LHCN-M2 (cell line): ENCODE measurements around the gene EGFL8. TPM values are rescaled to one million over a fixed set of nuclear protein-coding genes. Genes with fewer than 3 reads are reported as not detected.

Experiments used
- DNase-seq: peaks from one replicate; pipeline ENCODE4 v3.0.0-alpha.2; 2012; ENCODE audit warnings: low read depth
- total RNA-seq: library from RNA; depleted of rRNA; stranded (reverse); fragments of >200 nt; gene quantifications from 2 replicates; pipeline ENCODE4 v1.2.3, GENCODE V29; 2014

Gene EGFL8
- total RNA-seq, 1 experiment from 2014 or later = 2.4 TPM

- no peak for DNase-seq
These were observed 17.7 kb upstream of the EGFL8 start for GRCh38 chr6:32146687-32147086.

GRCh38 chr6:32147401-32148132, 16.8 kb upstream of the EGFL8 start:
- no peak for DNase-seq

- no peak for DNase-seq
These were observed 15.9 kb upstream of the EGFL8 start for GRCh38 chr6:32148289-32149091.

DNA sequence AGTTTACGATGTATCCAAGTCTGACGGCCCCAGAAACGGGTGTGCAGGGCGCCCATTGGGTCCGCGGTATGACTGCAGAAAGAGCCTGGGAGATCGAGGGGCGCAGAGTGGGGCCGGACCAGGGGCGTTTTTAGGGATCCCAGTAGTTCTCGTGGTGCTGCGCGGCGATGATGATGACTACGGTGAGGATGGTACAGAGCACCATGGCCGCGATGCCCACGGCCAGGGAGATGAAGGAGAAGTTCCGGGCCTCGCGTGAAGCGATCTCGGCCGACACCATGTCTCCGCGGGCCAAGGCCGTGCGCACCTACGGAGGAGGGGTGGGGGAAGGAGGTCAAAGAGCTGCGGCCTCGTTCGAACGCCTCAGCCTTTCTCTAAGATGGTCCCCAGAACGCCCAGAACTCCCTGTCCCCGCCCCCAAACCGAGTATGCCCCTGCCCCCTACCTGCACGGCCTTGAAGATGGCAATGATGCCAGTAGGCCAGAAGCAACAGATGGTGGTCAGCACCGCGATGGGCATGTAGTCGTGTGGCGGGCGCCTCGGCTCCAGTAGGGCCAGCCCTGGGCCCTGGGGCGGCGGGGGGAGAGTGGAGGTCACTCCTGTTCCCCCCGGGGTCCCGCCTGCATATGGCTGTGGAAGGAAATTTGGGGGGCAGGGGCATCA, 15.2 kb upstream of the EGFL8 start:
- DNase-seq = no peak

- no peak for DNase-seq
These were observed 14.2 kb upstream of the EGFL8 start for GRCh38 chr6:32149932-32150870.

DNA sequence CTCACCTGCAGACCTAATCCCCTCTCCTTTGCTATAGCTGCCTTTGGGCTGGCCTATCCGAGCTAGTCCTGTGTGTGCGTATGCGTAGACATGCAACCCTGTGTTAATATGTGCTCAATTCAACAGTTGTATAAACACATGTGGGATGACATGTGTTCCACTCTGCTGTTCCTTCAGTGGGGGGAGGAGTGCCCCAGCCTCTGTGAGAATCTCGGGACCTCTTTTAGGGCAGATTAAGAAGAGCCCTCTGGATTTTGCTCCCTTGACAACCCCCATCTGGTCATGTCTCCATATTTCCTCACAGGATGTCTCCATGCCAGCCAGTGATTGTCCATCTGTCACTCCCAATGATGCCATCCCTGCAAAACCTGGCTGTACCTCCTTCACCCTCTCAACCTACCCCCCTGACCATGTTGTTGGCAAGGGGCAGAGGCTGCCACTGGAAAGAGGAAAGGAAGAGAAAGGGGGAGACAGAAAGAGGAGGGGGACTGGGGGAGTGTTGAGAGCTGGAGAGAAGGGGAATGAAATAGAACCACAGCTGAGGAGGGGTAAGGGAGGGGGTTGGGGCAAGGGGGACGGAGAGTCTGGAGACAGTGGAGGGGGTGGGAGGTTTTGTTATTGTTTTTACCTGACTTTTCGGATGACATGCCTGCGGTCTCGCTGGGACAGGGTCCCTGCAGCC, 13.1 kb upstream of the EGFL8 start:
- no peak for DNase-seq

- DNase-seq = no peak
These were observed 12.3 kb upstream of the EGFL8 start, which contains the start of gene PRRT1 for GRCh38 chr6:32151863-32152768. Gene PRRT1 (minus strand): TSS chr6:32151939. CDS start chr6:32151827, 112 bp downstream.

DNA sequence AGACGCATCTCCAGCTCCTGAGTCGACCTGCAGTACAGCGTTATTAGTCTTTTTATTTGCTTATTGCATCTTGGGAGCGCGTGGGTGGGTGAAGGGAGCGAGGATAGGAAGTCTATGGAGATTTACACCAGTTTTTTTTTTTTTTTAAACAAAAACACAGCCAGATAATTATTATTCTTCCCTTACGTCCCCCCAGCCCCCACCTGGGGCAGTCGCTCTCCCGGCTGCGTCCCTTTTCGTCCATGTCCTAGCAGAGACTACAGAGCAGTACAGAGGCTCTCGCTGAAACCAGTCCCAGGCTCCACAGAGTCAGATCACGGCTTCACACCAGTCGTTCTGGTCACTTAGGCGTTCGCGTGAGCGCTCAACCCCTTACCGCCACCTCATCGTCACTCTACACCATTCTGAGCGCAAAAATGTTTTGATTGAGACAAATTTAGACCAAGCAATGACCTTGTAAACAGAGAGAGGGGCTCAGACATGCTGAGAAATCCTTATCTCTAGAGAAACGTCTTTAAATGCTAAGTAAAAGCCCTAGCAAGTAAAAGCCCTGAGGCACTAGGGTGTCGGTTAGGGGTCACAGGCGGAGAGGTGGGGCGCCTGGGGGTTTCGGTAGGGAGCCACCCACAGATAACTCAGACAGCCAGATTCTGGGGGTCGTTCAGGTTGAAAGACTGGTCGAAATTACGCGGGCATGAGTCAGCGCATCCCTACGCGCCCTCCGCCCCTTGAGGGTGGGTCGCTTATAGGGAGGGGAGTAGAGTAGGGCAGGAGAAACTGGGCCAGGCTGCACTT, 11.4 kb upstream of the EGFL8 start:
- no peak for DNase-seq

DNA sequence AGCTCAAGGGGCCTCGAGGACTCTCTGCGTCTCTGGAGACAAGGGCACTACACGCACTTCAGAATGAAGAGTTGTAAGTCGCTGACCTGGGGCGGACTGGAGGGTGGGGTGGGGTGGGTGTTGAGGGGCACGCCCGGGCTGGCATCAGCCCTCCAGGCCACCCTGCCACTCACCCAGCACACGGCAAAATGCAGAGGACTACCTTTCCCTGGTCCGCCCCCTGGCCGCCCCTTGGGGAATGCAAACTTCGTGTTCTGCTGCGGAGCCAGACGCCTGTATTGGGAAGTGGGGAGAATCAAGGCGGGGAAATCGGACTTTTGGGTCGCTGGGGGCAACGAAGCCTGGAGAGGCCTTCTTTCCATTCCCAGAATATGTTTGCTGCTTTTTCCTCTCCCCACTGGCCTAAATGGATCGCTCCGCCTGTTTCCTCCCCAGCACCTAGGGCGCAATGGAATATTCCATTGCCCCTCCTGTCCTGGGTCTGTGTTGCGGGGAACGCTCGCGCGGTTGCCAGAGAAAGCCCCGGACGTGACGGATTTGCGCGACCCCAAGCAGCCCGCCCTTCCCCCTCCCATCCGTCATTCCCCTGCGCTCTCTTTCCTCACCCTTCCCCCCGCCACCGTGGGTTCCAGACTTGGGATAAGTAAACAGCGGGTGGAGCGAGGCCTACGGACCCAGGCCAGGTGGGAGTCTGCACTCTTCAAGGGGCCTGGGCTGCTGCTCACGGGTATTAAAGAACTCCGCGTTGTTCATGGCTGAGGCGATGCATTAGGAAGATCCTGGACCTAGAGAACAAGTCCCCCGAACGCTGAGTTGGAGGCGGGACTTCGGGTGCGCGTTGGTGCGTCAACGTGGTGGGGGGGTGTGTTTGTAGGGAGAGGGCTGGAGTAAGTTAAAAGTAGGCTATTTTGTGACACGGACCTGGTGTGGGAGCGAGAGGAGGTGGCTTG, 10.6 kb upstream of the EGFL8 start, which contains the start of gene PPT2:
Gene PPT2, plus strand, starts transcription at position 578 of the 950 bp plus-strand sequence. CDS start 454 bp downstream, outside the sequence.
- peak; percentile 89 for DNase-seq

DNA sequence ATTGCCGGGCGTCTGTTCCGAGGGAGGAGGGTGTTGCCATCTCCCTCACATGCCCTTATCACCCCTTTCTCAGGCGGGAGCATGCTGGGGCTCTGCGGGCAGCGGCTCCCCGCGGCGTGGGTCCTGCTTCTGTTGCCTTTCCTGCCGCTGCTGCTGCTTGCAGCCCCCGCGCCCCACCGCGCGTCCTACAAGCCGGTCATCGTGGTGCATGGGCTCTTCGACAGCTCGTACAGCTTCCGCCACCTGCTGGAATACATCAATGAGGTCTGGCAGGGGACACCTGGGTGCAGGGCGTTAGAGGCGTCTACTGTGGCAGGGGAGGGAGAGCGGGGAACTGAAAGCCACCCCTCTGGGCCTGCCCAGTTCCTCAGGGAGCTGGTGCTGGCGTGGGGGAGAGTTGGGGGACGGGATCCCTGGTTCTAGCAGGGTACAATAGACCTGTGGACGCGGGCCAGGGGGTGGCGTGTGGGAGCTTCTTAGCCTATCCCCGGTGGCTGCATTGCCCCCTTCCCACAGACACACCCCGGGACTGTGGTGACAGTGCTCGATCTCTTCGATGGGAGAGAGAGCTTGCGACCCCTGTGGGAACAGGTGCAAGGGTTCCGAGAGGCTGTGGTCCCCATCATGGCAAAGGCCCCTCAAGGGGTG, 9.8 kb upstream of the EGFL8 start:
- peak; percentile 67 for DNase-seq

DNA sequence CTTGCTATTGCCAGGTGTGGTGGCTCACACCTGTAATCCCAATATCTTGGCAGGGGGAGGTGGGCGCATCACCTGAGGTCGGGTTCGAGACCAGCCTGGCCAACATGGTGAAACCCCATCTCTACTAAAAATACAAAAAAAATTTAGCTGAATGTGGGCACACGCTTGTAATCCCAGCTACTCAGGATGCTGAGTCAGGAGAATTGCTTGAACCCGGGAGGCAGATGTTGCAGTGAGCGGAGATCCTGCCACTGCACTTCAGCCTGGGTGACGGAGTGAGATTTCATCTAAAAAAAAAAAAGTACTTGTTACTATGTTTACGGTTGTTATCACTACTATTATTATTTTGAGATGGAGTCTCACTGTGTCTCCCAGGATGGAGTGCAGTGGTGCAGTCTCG, 7.5 kb upstream of the EGFL8 start:
- no peak for DNase-seq

DNA sequence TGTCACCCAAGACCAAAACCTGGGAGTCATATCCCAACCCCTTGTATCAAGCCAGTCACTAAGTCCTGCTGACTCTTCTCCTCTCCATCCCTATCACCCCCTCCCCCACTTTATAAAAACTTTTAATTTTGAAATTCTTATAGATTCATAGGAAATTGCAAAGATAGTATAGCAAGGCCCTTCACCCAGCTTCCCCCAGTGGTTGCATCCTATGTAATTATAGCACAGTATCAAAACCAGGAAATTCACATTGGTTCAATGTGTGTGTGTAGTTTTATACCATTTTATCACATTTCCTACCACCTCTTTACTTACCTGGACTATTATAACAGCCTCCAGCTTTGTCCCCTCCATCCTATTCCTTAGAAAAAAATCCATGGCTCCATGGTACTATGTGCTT, 6.3 kb upstream of the EGFL8 start:
- no peak for DNase-seq

DNA sequence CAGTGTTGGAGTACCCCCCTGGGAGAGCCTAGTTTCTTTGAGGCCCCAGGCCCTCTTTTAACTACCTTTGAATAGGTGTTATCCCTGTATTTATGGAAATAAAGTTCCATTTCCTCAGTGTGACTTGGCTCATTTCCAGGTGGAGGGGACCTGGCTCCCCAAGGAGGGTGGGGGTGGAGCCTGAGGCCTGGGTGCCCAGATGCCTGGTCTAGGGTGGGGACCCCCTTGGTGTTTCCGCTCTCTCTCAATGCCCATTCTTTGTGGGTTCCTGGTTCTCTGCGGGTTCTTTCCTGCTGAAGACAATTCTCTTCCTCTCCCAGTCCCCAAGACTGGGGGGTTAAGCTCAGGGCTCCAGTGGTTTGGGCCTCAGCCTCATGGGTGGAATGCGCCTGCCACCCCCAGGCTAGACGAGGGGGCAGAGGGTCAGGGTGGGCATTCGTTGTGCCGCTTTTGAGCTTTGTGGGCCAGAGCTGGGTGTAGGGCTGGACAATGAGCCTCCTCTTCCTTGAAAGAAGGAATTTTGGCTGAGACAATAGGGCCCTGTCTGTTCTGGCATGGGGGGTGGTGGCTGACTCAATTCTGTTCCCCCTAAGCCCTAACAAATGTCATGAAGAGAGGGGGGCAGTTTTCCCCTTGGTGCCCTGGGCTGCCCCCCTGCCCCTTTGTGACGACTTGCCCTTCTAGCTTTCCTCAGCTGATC, 686 bp upstream of the EGFL8 start:
- DNase-seq = no peak

DNA sequence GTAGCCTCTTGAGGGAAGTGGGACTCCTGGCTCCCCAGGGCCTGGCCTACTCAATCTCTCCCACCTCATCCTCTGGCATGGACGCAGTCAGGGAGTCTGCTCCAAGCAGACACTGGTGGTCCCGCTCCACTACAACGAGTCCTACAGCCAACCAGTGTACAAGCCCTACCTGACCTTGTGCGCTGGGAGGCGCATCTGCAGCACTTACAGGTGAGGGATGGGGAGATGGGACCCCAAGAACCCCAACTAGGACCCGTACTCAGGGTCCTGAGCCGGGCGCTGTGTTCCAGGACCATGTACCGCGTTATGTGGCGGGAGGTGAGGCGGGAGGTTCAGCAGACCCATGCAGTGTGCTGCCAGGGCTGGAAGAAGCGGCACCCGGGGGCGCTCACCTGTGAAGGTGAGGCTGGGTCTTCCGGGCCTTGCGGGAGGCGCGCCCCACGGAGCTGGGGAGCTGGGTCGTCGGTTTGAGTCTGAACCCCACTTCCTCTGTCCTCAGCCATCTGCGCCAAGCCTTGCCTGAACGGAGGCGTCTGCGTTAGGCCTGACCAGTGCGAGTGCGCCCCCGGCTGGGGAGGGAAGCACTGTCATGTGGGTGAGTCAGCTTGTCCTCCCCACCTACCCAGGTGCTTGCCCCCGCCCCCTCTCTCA, 2.1 kb downstream of the EGFL8 start:
- no peak for DNase-seq

GRCh38 chr6:32167154-32167760, 2.9 kb downstream of the EGFL8 start:
- no peak for DNase-seq
